HepG2 (cell line): ENCODE measurements around the gene TAF1D. TPM values are rescaled to one million over a fixed set of nuclear protein-coding genes. Genes with fewer than 3 reads are reported as not detected.

Source experiments
- ATAC-seq: fragments of 200-7000 bp; cut with Tn5 transposase; 3 replicates; pipeline ENCODE4 v1.9.1; 2020; ENCODE audit warnings: mild to moderate bottlenecking, moderate library complexity
- BruUV-seq: library from RNA; stranded (reverse); fragments of 400-500 nt; replicated peaks from 2 replicates; lab custom pipeline; 2021; lab: Mats Ljungman, UMichigan
- CTCF ChIA-PET: fragments of 300-600 bp; formaldehyde crosslinking; extraction: SDS; loops from one replicate; lab custom pipeline; 2021; ENCODE audit warnings: low total read pairs, inconsistent platforms, low intra/inter-chr PET ratio; lab: Yijun Ruan, JAX
- POLR2A ChIA-PET: fragments of 350-600 bp; sonication (Branson Sonifier 250); formaldehyde crosslinking; loops from one replicate; lab custom pipeline; 2020; ENCODE audit warnings: antibody characterized with exemption, inconsistent platforms; lab: Yijun Ruan, JAX
- DNase-seq: peaks from one replicate; pipeline ENCODE4 v3.0.0-alpha.2; 2015; ENCODE audit warnings: low spot score
- FAIRE-seq: peaks from 3 replicates; lab custom pipeline; 2011; peaks lifted over from hg19 to GRCh38; lab: Jason Lieb, UNC
- H2AFZ ChIP-seq: one replicate; pipeline ENCODE4 v1.6.1; 2011; ENCODE audit warnings: low read length, inconsistent platforms
- H3K27ac ChIP-seq: fragments of 300-600 bp; 3 replicates; pipeline ENCODE4 v1.8.0; 2011; ENCODE audit warnings: mixed run types, mild to moderate bottlenecking, mixed read lengths, low read length, inconsistent platforms; ENCODE audit not compliant: insufficient read depth; ENCODE audit errors: extremely low read length
- H3K27me3 ChIP-seq, 2 experiments: fragments of 200-600 bp in 1 of 2; 2 replicates in 1 of 2; 3 replicates in 1 of 2; pipeline versions ENCODE4 v1.6.0 to v1.8.0; 2011; ENCODE audit warnings: low read length in 2 of 2, mild to moderate bottlenecking in 2 of 2, moderate library complexity in 2 of 2, inconsistent platforms in 1 of 2; ENCODE audit not compliant: insufficient read depth in 2 of 2, control insufficient read depth in 1 of 2
- H3K36me3 ChIP-seq, 2 experiments: fragments of 200-600 bp in 1 of 2; replicated peaks in 1 of 2; 2 replicates in 1 of 2; 3 replicates in 1 of 2; pipeline versions ENCODE4 v1.5.1 to v1.8.0; 2011; ENCODE audit warnings: low read length in 2 of 2, inconsistent platforms in 1 of 2; ENCODE audit not compliant: insufficient read depth in 2 of 2, control insufficient read depth in 1 of 2
- H3K4me1 ChIP-seq: 2 replicates; pipeline ENCODE4 v1.5.1; 2012; ENCODE audit warnings: low read length, inconsistent platforms; ENCODE audit not compliant: insufficient read depth
- H3K4me2 ChIP-seq: 2 replicates; pipeline ENCODE4 v1.6.0; 2011; ENCODE audit warnings: low read depth, low read length, inconsistent platforms
- H3K4me3 ChIP-seq, 3 experiments: fragments of 200-600 bp in 1 of 3; sonication (generic), shearing (Covaris generic) in 1 of 3; replicated peaks in 1 of 3; 2 replicates each; pipeline ENCODE4 v1.5.1; 2011 to 2016; ENCODE audit warnings: low read length in 3 of 3, inconsistent platforms in 2 of 3, low read depth in 2 of 3, mild to moderate bottlenecking in 2 of 3, control low read depth in 1 of 3, mixed read lengths in 1 of 3; ENCODE audit not compliant: insufficient read depth in 1 of 3
- H3K79me2 ChIP-seq: one replicate; pipeline ENCODE4 v1.6.1; 2011; ENCODE audit warnings: low read length, inconsistent platforms; ENCODE audit not compliant: insufficient read depth
- H3K9ac ChIP-seq: 2 replicates; pipeline ENCODE4 v1.6.0; 2011; ENCODE audit warnings: mild to moderate bottlenecking, low read depth, low read length, inconsistent platforms; ENCODE audit not compliant: insufficient read depth
- H3K9me3 ChIP-seq: 2 replicates; pipeline ENCODE4 v1.5.1; 2012; ENCODE audit warnings: mild to moderate bottlenecking, low read length
- H4K20me1 ChIP-seq: 2 replicates; pipeline ENCODE4 v1.6.0; 2011; ENCODE audit warnings: inconsistent platforms, mild to moderate bottlenecking, low read length, moderate library complexity; ENCODE audit not compliant: insufficient read depth
- ATF4 ChIP-seq, 2 experiments: fragments of 450-650 bp in 1 of 2; sonication (generic) in 1 of 2; formaldehyde crosslinking; IDR thresholded peaks; 2 replicates each; pipeline versions ENCODE4 v1.5.0 to v1.8.0; 2020 to 2022; ENCODE audit warnings: mild to moderate bottlenecking in 1 of 2, missing genetic modification reagents in 1 of 2
- CCAR2 ChIP-seq: fragments of 200-400 bp; formaldehyde crosslinking; optimal IDR thresholded peaks from 2 replicates; pipeline ENCODE3; 2018; ENCODE audit warnings: low read depth, mild to moderate bottlenecking, low read length, moderate library complexity
- FOXP1 ChIP-seq, 2 experiments: fragments of 450-650 bp in 1 of 2; IDR thresholded peaks; 2 replicates each; pipeline ENCODE4 v1.6.1; 2017 to 2018; ENCODE audit warnings: antibody characterized with exemption in 1 of 2
- GFI1 ChIP-seq: sonication (generic); formaldehyde crosslinking; IDR thresholded peaks from 2 replicates; pipeline ENCODE4 v1.5.0; 2020; ENCODE audit warnings: missing genetic modification reagents, mild to moderate bottlenecking, borderline replicate concordance
- IKZF5 ChIP-seq: IDR thresholded peaks from 2 replicates; pipeline ENCODE4 v1.6.1; 2018; ENCODE audit warnings: missing genetic modification reagents, mild to moderate bottlenecking, missing compliant biosample characterization
- MLX ChIP-seq: IDR thresholded peaks from 2 replicates; pipeline ENCODE4 v1.6.1; 2016
- NR1H2 ChIP-seq: sonication (generic); formaldehyde crosslinking; IDR thresholded peaks from 2 replicates; pipeline ENCODE4 v1.8.1; 2022; ENCODE audit warnings: low read depth, missing genetic modification reagents, borderline replicate concordance
- SOX13 ChIP-seq, 3 experiments: fragments of 450-650 bp in 1 of 3; sonication (generic) in 1 of 3; formaldehyde crosslinking in 1 of 3; IDR thresholded peaks in 2 of 3; conservative IDR thresholded peaks in 1 of 3; 2 replicates each; pipeline versions ENCODE4 v1.5.0 to v1.6.1; 2016 to 2020; ENCODE audit warnings: antibody characterized with exemption in 1 of 3, mild to moderate bottlenecking in 1 of 3, missing compliant biosample characterization in 1 of 3, missing genetic modification reagents in 1 of 3, moderate library complexity in 1 of 3
- SOX5 ChIP-seq: IDR thresholded peaks from 2 replicates; pipeline ENCODE4 v1.6.1; 2016; ENCODE audit warnings: borderline replicate concordance
- SOX6 ChIP-seq, 2 experiments: fragments of 450-650 bp in 1 of 2; sonication (generic) in 1 of 2; formaldehyde crosslinking in 1 of 2; IDR thresholded peaks; 2 replicates each; pipeline versions ENCODE4 v1.4.0 to v1.6.1; 2017 to 2020; ENCODE audit warnings: antibody characterized with exemption in 1 of 2, mild to moderate bottlenecking in 1 of 2, missing genetic modification reagents in 1 of 2
- TCF7 ChIP-seq: sonication (generic); IDR thresholded peaks from 2 replicates; pipeline ENCODE4 v1.6.1; 2016; ENCODE audit warnings: antibody characterized with exemption, low read depth
- ZNF577 ChIP-seq: sonication (generic); formaldehyde crosslinking; IDR thresholded peaks from 2 replicates; pipeline ENCODE4 v1.4.0; 2020; ENCODE audit warnings: mild to moderate bottlenecking, low read depth, missing genetic modification reagents, borderline replicate concordance
- ZNF616 ChIP-seq: sonication (generic); formaldehyde crosslinking; IDR thresholded peaks from 2 replicates; pipeline ENCODE4 v1.5.0; 2020; ENCODE audit warnings: low read depth, mild to moderate bottlenecking, missing genetic modification reagents
- ZNF839 ChIP-seq: sonication (generic); formaldehyde crosslinking; IDR thresholded peaks from 2 replicates; pipeline ENCODE4 v1.4.0; 2020; ENCODE audit warnings: missing genetic modification reagents, mild to moderate bottlenecking, borderline replicate concordance
- WGBS: methylation state at CpG from one replicate; pipeline ENCODE4 v1.1.6; 2017; ENCODE audit warnings: low lambda C conversion rate; 5-methylcytosine and 5-hydroxymethylcytosine counted together
- in situ Hi-C: cut with HindIII; loops from 2 replicates; pipeline ENCODE4 v1.10.0; 2017; ENCODE audit warnings: low pct_unique_long_range_greater_than_20kb; ENCODE audit not compliant: extremely low pct_ligation_motif_present
- intact Hi-C: fragments of 100-400 bp; cut with micrococcal nuclease; formaldehyde crosslinking; loops from one replicate; pipeline ENCODE4 v1.10.0; 2022; ENCODE audit not compliant: unreplicated experiment
- polyA plus RNA-seq, 8 experiments: library from polyadenylated mRNA; depleted of rRNA in 3 of 8; stranded (reverse) in 7 of 8; unstranded in 1 of 8; fragments of >200 nt; fragmentation: Illumina TruSeq in 4 of 8; extraction: Trizol in 4 of 8; gene quantifications; 2 replicates each; pipeline versions ENCODE4 v1.2.1 to v1.2.3, GENCODE V29; 2011 to 2016; ENCODE audit warnings: low read depth in 4 of 8, missing spikeins in 1 of 8, mixed read lengths in 1 of 8; ENCODE audit not compliant: insufficient read depth in 1 of 8
- total RNA-seq, 5 experiments: library from RNA; depleted of rRNA; stranded (reverse); fragments of >200 nt; fragmentation: Illumina TruSeq; extraction: Trizol; gene quantifications; 2 replicates each; pipeline ENCODE4 v1.2.3, GENCODE V29; 2016; ENCODE audit warnings: low read depth in 1 of 5

Gene TAF1D
- total and polyA plus RNA-seq, 2 of the 13 experiments (the other 11 are each of a cell fraction or from before 2014, with no cell fraction given): 132 to 207 TPM

GRCh38 chr11:93770160-93770559, 28.9 kb upstream of the TAF1D start:
- no peaks in the 10 kb centered on the region for H4K20me1 ChIP-seq
- no peak overlapping the region for H3K9ac ChIP-seq
- CTCF ChIA-PET: no interaction called here
- H3K36me3 ChIP-seq: no peaks in the 10 kb centered on the region
- BruUV-seq: no TSS peak
- TF ChIP-seq ZNF839 (CRISPR knock-in tag) (no peak), GFI1 (CRISPR knock-in tag) (peak; percentile 72), SOX13 (IDR thresholded peaks at IDR 0.05) (0 out of 2 replicates have a peak, but pooled peaks have one; percentile 30), SOX13 (CRISPR knock-in tag; conservative IDR thresholded peaks at IDR 0.05 in 1 of 2, IDR thresholded peaks at IDR 0.05 in 1 of 2) (peak in 1 of 2 experiments; percentile 81; a peak in 2 of 4 replicates), CCAR2 (no peak), SOX5 (CRISPR knock-in tag) (peak; percentile 70; the same call in 1 of the 2 replicates), ZNF577 (CRISPR knock-in tag) (no peak), IKZF5 (CRISPR knock-in tag) (no peak), FOXP1 (IDR thresholded peaks at IDR 0.05) (no peak), FOXP1 (CRISPR knock-in tag; IDR thresholded peaks at IDR 0.05) (peak; percentile 11; the same call in 1 of the 2 replicates), TCF7 (peak; percentile 28; the same call in 1 of the 2 replicates), MLX (no peak), ATF4 (CRISPR knock-in tag; IDR thresholded peaks at IDR 0.05) (no peak), SOX6 (IDR thresholded peaks at IDR 0.05) (no peak), SOX6 (CRISPR knock-in tag; IDR thresholded peaks at IDR 0.05) (peak; percentile 50; the same call in 1 of the 2 replicates), NR1H2 (CRISPR knock-in tag) (no peak), ZNF616 (CRISPR knock-in tag) (no peak)
- peaks cover 7% of the 10 kb centered on the region for H3K9me3 ChIP-seq
- no peak for FAIRE-seq
- no peak overlapping the region for H3K4me2 ChIP-seq
- peak; percentile 61 for DNase-seq
- in situ Hi-C loops (no loop called here), intact Hi-C loops (no loop called here)
- POLR2A ChIA-PET: interaction anchor here (0.6 to 5.0 kb wide), 3 partner anchors 23 to 29 kb away, joined by 3 to 22 read pairs (median 3); partner anchors contain the start of genes C11orf54 and TAF1D
- no peak for ATAC-seq
- 7% methylated on average over 1 of the region's 1 CpG for WGBS
- H3K27ac ChIP-seq: no peak overlapping the region
- no peaks in the 10 kb centered on the region for H3K27me3 ChIP-seq
- H2AFZ ChIP-seq: no peak overlapping the region
- peaks cover 43% of the 10 kb centered on the region for H3K4me1 ChIP-seq
- H3K4me3 ChIP-seq: no peak overlapping the region
- no peaks in the 10 kb centered on the region for H3K79me2 ChIP-seq
